MCF 10A (cell line): ENCODE measurements around the gene CCDC78. TPM values are rescaled to one million over a fixed set of nuclear protein-coding genes. Genes with fewer than 3 reads are reported as not detected.

Source experiments
- BruUV-seq: library from RNA; stranded (reverse); fragments of 400-500 nt; replicated peaks from 2 replicates; lab custom pipeline; 2021; lab: Mats Ljungman, UMichigan
- CTCF ChIA-PET: fragments of 300-600 bp; sonication (Branson Sonifier 250); formaldehyde crosslinking; extraction: SDS; loops from one replicate; lab custom pipeline; 2021; ENCODE audit warnings: antibody characterized with exemption, inconsistent platforms; lab: Yijun Ruan, JAX
- POLR2A ChIA-PET: fragments of 300-600, 350-650 bp; sonication (Branson Sonifier 250); formaldehyde crosslinking; extraction: SDS; loops from one replicate; lab custom pipeline; 2020; ENCODE audit warnings: antibody characterized with exemption, inconsistent platforms; lab: Yijun Ruan, JAX
- DNase-seq: peaks from one replicate; pipeline ENCODE4 v3.0.0-alpha.2; 2018; ENCODE audit not compliant: unreplicated experiment
- H3K27ac Mint-ChIP-seq: one replicate; pipeline ENCODE4 v1.8.0; 2022; ENCODE audit warnings: mild to moderate bottlenecking, low read depth, mixed read lengths; ENCODE audit not compliant: unreplicated experiment
- H3K27me3 Mint-ChIP-seq: one replicate; pipeline ENCODE4 v1.8.0; 2022; ENCODE audit warnings: mixed read lengths; ENCODE audit not compliant: insufficient read depth, unreplicated experiment
- H3K36me3 Mint-ChIP-seq: one replicate; pipeline ENCODE4 v1.8.0; 2022; ENCODE audit warnings: mild to moderate bottlenecking, moderate library complexity, mixed read lengths; ENCODE audit not compliant: insufficient read depth, unreplicated experiment
- H3K4me1 Mint-ChIP-seq: one replicate; pipeline ENCODE4 v1.8.0; 2022; ENCODE audit warnings: mixed read lengths; ENCODE audit not compliant: insufficient read depth, unreplicated experiment
- H3K4me3 Mint-ChIP-seq: one replicate; pipeline ENCODE4 v1.8.0; 2022; ENCODE audit warnings: mild to moderate bottlenecking, moderate library complexity, mixed read lengths; ENCODE audit not compliant: unreplicated experiment
- H3K9me3 Mint-ChIP-seq: one replicate; pipeline ENCODE4 v1.8.0; 2022; ENCODE audit warnings: mixed read lengths; ENCODE audit not compliant: unreplicated experiment
- intact Hi-C: fragments of 100-400 bp; cut with micrococcal nuclease; formaldehyde crosslinking; loops from 2 replicates; pipeline ENCODE4 v1.14.1; 2022
- total RNA-seq: library from RNA; stranded (reverse); gene quantifications from 2 replicates; pipeline ENCODE4 v1.2.3, GENCODE V29; 2022
- TF ChIP-seq, protein P1 (sequence below): fragments of 200-600 bp; IDR thresholded peaks from one replicate; pipeline ENCODE4 v1.8.0; 2022; ENCODE audit warnings: antibody characterized with exemption, mild to moderate bottlenecking; ENCODE audit not compliant: unreplicated experiment

Gene CCDC78
- total RNA-seq, 1 experiment from 2014 or later = 6.0 TPM

DNA sequence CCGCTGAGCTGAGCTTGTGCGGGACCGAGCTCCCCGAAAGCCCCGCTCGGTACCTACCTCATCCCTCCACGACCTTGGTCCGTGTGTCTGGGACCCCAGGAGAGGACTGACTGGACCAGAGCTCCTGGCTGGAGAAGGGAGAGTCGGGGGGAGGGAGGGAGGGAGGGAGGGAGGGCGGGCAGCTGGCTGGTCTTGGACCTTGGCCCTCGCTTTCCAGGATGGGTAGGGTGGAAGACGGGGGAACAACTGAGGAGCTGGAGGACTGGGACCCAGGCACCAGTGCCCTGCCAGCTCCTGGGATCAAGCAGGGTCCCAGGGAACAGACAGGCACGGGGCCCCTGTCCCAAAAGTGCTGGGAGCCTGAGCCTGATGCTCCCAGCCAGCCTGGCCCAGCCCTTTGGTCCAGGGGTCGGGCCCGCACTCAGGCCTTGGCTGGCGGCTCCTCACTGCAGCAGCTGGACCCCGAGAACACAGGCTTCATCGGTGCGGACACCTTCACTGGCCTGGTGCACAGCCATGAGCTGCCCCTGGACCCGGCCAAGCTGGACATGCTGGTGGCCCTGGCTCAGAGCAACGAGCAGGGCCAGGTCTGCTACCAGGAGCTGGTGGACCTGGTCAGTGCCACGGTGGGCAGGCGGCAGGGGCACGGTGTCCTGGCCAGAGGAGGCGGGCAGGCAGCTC lies 50.2 kb downstream of the CCDC78 start:
- H3K4me3 Mint-ChIP-seq = no peak overlapping the region
- no TSS peak for BruUV-seq
- intact Hi-C loops = no loop called here
- peaks cover 49% of the 10 kb centered on the region for H3K36me3 Mint-ChIP-seq
- ChIA-PET CTCF (interaction anchor here (0.6 to 0.8 kb wide), 4 partner anchors 8 to 117 kb away, joined by 3 to 5 read pairs (median 3); partner anchors contain the start of gene RHOT2), POLR2A (interaction anchor here (0.6 to 2.0 kb wide), 11 partner anchors 8 to 86 kb away, joined by 3 to 17 read pairs (median 3); partner anchors contain the start of genes ANTKMT, JMJD8, RAB40C and RHOT2)
- H3K9me3 Mint-ChIP-seq = no peaks in the 10 kb centered on the region
- TF ChIP-seq, protein P1, sequence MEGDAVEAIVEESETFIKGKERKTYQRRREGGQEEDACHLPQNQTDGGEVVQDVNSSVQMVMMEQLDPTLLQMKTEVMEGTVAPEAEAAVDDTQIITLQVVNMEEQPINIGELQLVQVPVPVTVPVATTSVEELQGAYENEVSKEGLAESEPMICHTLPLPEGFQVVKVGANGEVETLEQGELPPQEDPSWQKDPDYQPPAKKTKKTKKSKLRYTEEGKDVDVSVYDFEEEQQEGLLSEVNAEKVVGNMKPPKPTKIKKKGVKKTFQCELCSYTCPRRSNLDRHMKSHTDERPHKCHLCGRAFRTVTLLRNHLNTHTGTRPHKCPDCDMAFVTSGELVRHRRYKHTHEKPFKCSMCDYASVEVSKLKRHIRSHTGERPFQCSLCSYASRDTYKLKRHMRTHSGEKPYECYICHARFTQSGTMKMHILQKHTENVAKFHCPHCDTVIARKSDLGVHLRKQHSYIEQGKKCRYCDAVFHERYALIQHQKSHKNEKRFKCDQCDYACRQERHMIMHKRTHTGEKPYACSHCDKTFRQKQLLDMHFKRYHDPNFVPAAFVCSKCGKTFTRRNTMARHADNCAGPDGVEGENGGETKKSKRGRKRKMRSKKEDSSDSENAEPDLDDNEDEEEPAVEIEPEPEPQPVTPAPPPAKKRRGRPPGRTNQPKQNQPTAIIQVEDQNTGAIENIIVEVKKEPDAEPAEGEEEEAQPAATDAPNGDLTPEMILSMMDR = no peak
- H3K27ac Mint-ChIP-seq = no peak overlapping the region
- no peaks in the 10 kb centered on the region for H3K4me1 Mint-ChIP-seq
- DNase-seq = no peak
- H3K27me3 Mint-ChIP-seq = no peaks in the 10 kb centered on the region

DNA sequence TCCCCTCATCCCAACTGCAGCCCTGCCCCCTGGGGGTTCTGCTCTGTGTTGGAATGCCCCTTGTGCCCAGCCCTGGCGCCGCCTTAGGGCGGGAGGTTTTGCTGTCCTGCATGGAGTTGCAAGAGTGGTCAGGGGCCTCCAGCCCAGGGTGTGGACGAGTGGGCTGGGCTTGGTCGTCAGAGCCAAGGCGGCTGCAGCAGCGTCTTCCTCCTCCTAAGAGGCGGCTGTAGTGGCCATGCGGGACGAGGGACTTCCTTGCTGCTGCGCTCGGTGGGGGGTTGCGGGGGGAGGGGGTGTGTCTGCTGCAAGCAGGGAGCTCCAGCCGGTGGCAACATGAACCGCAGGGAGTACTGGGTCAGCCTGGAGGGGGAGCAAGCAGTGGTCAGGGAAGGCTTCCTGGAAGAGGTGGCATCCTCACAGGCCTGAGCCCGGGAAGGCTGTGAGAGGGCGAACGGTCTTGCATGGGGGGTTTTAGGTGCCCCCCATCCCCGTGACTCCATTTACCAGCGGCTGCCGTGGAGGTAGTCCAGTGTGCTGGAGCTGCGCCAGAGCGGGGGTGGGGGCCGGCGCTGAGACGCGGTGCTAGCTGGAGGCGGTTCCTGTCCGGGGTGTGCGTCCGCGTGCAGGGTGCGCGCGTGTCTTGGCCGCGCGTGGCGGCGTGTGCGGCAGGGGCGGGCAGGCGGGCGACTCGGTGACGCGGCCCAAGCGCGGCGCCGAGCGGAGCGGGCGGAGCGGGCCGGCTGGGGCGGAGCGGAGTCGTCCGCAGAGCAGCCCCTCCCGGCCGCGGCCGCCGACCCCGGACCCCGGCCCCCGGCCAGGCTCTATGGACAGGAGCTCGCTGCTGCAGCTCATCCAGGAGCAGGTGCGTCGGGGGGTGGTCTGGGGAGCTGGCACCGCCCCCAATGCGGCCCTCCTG lies 51.0 kb downstream of the CCDC78 start, which contains the start of gene RHBDL1:
RHBDL1 (plus strand) TSS at position 704 of the 916 bp plus-strand sequence; CDS start at position 824, 120 bp downstream.
- Mint-ChIP-seq H3K27me3 (no peaks in the 10 kb centered on the region), H3K4me1 (no peaks in the 10 kb centered on the region), H3K9me3 (no peaks in the 10 kb centered on the region), H3K36me3 (peaks cover 47% of the 10 kb centered on the region), H3K27ac (no peak within 1 kb of the TSS), H3K4me3 (no peak within 1 kb of the TSS)
- TF ChIP-seq, protein P1 = no peak
- no peak for DNase-seq
- CTCF ChIA-PET = no interaction called here
- no TSS peak for BruUV-seq
- intact Hi-C loops = no loop called here
- POLR2A ChIA-PET = interaction anchor here (0.6 to 2.0 kb wide), 9 partner anchors 9 to 85 kb away, joined by 3 to 17 read pairs (median 3); partner anchors contain the start of genes JMJD8, RAB40C, WDR24 and WDR90

DNA sequence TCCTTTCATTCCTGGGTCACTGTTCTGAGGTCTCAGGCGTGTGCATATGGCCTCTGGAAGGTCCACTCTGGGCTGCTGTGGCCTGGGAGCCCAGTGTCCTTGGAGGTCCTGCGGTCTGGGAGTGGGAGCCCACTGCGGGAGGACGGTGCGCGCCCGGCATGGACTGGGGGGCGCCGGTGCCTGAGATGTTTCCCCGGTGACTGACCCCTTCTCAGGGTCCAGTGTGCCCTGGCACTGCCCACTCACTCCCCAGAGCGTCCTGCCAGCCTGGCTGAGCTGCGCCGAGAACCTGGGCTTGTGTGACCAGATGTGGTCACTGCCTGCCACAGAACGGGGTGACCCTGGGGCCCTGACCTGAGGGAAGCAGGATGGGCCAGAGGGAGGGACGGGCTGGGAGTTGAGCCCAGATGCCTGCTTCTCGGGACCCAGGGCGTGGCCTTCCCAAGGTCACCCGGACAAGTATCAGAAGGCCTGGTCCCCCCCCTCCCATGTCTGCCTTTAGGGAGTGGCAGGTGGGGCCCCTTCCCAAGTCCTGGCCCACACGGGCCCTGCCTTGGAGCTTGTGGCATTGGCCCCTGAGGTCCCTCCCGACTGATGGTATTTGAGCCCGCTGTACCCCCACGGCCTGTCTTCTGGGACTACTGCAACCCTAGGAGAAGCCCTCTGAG lies 51.9 kb downstream of the CCDC78 start:
- Mint-ChIP-seq H3K36me3 (peaks cover 54% of the 10 kb centered on the region), H3K27ac (peak overlapping the region; percentile 27), H3K27me3 (no peaks in the 10 kb centered on the region), H3K9me3 (no peaks in the 10 kb centered on the region), H3K4me3 (no peak overlapping the region), H3K4me1 (no peaks in the 10 kb centered on the region)
- no TSS peak for BruUV-seq
- intact Hi-C loops = no loop called here
- POLR2A ChIA-PET = interaction anchor here (1.2 to 1.5 kb wide), 2 partner anchors 8 to 10 kb away, joined by 4 to 7 read pairs; partner anchors contain the start of gene JMJD8
- TF ChIP-seq, protein P1 = no peak
- no peak for DNase-seq
- CTCF ChIA-PET = no interaction called here
